ENCODE results near the gene SERPINB6. TPM values are rescaled to one million over a fixed set of nuclear protein-coding genes. Genes with fewer than 3 reads are reported as not detected.

The SERPINB6 gene
- total RNA-seq: 79.0 and 111 TPM in 2 replicates

GRCh38 chr6:2971420-2972218 lies at the start of gene SERPINB6:
Gene SERPINB6, minus strand, starts transcription at chr6:2971567. Its CDS starts 12,235 bp downstream, at chr6:2959332.

GRCh38 chr6:2999618-3000557 lies 28.5 kb upstream of the SERPINB6 start, which contains the start of gene NQO2:
Gene NQO2, plus strand, starts transcription at chr6:2999894. Its CDS starts 6,659 bp downstream, at chr6:3006553.

Other genes starting within 250 kb of the SERPINB6 start
- gene MYLK4, start 220.6 kb downstream of the SERPINB6 start, total RNA-seq: 0.16 and 0.51 TPM in 2 replicates
- gene WRNIP1, start 206.2 kb downstream of the SERPINB6 start, total RNA-seq: 35.5 and 46.6 TPM in 2 replicates
- 10.1 and 12.3 TPM in 2 replicates for gene SERPINB1, start 129.7 kb downstream of the SERPINB6 start, total RNA-seq
- 5.9 and 8.9 TPM in 2 replicates for gene SERPINB9, start 68.3 kb downstream of the SERPINB6 start, total RNA-seq
- 7.7 and 24.2 TPM in 2 replicates for gene NQO2, start 28.3 kb upstream of the SERPINB6 start, total RNA-seq
- gene RIPK1, start 96.9 kb upstream of the SERPINB6 start, total RNA-seq: 12.5 and 15.6 TPM in 2 replicates
- 11.7 and 14.3 TPM in 2 replicates for gene BPHL, start 147.1 kb upstream of the SERPINB6 start, total RNA-seq
- gene TUBB2A, start 186.0 kb upstream of the SERPINB6 start, total RNA-seq: 145 and 261 TPM in 2 replicates

Data from mesangial cell (primary cell).